ENCODE data around the gene HIPK2. TPM values are rescaled to one million over a fixed set of nuclear protein-coding genes. Genes with fewer than 3 reads are reported as not detected.

HIPK2 gene
- polyA plus RNA-seq, 1 donor (not counting 4 experiments of a cell fraction or from before 2014, with no cell fraction given), result 5.8 TPM

- Histone ChIP-seq H3K36me3 (ENCODE audit: control insufficient read depth in 2 of 2, extremely low read depth in 1 of 2, insufficient read depth in 2 of 2, low read length in 2 of 2) (peaks cover 28 to 31% of the 10 kb centered on the region in 2 experiments), H3K79me2 (ENCODE audit: control insufficient read depth, insufficient read depth, low read length) (no peaks in the 10 kb centered on the region)
- dilution Hi-C loops (cut with MboI; ENCODE audit: extremely low pct_ligation_motif_present, low sequenced_read_pairs), result no loop called here
Observed at GRCh38 chr7:139597028-139597427, 180.8 kb downstream of the HIPK2 start.

DNA sequence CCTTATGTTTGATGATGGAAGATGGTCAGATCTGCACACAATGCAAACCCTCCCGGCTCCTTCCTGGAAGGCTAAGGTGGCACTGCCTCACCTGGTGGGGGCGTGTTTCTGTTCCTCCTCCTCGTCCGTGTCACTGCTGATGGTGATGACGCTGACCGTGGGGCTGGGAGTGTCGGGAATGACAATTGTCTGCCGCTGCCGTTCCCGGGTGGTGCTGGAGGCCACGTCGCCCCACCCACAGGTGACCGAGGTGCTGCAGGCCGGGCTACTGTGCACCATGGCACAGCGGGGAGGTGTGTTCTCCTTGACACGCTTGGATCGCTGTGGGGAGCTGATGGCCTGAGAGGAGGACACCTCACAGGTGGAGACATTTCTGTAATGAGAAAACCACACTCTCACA, 181.2 kb downstream of the HIPK2 start:
- H3K4me3 ChIP-seq (ENCODE audit: control insufficient read depth in 2 of 3, extremely low read depth in 1 of 3, insufficient read depth in 2 of 3, low read depth in 1 of 3, low read length in 3 of 3), result no peak overlapping the region
- H3K36me3 ChIP-seq (ENCODE audit: control insufficient read depth in 2 of 2, extremely low read depth in 1 of 2, insufficient read depth in 2 of 2, low read length in 2 of 2), result peaks cover 28 to 31% of the 10 kb centered on the region in 2 experiments
- no peaks in the 10 kb centered on the region for H4K20me1 ChIP-seq (ENCODE audit: control insufficient read depth, extremely low read depth, insufficient read depth, low read length)
- no peaks in the 10 kb centered on the region for H3K27me3 ChIP-seq (ENCODE audit: control insufficient read depth, extremely low read depth, insufficient read depth, low read length)
- DNase-seq (ENCODE audit: low read depth, low spot score), result no peak
- no peaks in the 10 kb centered on the region for H3K79me2 ChIP-seq (ENCODE audit: control insufficient read depth, insufficient read depth, low read length)
- dilution Hi-C loops (cut with MboI; ENCODE audit: extremely low pct_ligation_motif_present, low sequenced_read_pairs), result no loop called here
- no peaks in the 10 kb centered on the region for H3K4me1 ChIP-seq (ENCODE audit: control insufficient read depth, extremely low read depth, insufficient read depth, low read length)
- H3K9me1 ChIP-seq (ENCODE audit: control insufficient read depth, extremely low read depth, insufficient read depth, low read length), result no peaks in the 10 kb centered on the region
- H3K9me3 ChIP-seq (ENCODE audit: control insufficient read depth, low read depth, low read length), result no peaks in the 10 kb centered on the region
- H2AFZ ChIP-seq (ENCODE audit: control insufficient read depth, low read length), result no peak overlapping the region
- FAIRE-seq, result no peak
- H3K4me2 ChIP-seq (ENCODE audit: control insufficient read depth, extremely low read depth, insufficient read depth, low read depth, low read length), result no peak overlapping the region
- H3K9ac ChIP-seq (ENCODE audit: control insufficient read depth, extremely low read depth, insufficient read depth, low read length), result no peak overlapping the region
- TF ChIP-seq, protein P1, sequence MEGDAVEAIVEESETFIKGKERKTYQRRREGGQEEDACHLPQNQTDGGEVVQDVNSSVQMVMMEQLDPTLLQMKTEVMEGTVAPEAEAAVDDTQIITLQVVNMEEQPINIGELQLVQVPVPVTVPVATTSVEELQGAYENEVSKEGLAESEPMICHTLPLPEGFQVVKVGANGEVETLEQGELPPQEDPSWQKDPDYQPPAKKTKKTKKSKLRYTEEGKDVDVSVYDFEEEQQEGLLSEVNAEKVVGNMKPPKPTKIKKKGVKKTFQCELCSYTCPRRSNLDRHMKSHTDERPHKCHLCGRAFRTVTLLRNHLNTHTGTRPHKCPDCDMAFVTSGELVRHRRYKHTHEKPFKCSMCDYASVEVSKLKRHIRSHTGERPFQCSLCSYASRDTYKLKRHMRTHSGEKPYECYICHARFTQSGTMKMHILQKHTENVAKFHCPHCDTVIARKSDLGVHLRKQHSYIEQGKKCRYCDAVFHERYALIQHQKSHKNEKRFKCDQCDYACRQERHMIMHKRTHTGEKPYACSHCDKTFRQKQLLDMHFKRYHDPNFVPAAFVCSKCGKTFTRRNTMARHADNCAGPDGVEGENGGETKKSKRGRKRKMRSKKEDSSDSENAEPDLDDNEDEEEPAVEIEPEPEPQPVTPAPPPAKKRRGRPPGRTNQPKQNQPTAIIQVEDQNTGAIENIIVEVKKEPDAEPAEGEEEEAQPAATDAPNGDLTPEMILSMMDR (optimal IDR thresholded peaks at IDR 0.05 in 1 of 3, IDR thresholded peaks at IDR 0.05 in 1 of 3, conservative IDR thresholded peaks at IDR 0.05 in 1 of 3; ENCODE audit: extremely low read depth in 1 of 3, insufficient read depth in 2 of 3, low read length in 3 of 3), result no peak
- no peak for TF ChIP-seq EZH2 (IDR thresholded peaks at IDR 0.05; ENCODE audit: low read length)
- no peak overlapping the region for H3K27ac ChIP-seq (ENCODE audit: control insufficient read depth, insufficient read depth, low read length)

More at GRCh38 chr7:139597028-139597427, 180.8 kb downstream of the HIPK2 start:
- no peaks in the 10 kb centered on the region for H3K4me1 ChIP-seq (ENCODE audit: control insufficient read depth, extremely low read depth, insufficient read depth, low read length)
- H3K9ac ChIP-seq (ENCODE audit: control insufficient read depth, extremely low read depth, insufficient read depth, low read length), result no peak overlapping the region
- no peaks in the 10 kb centered on the region for H3K9me3 ChIP-seq (ENCODE audit: control insufficient read depth, low read depth, low read length)
- no peak overlapping the region for H3K27ac ChIP-seq (ENCODE audit: control insufficient read depth, insufficient read depth, low read length)
- H3K4me2 ChIP-seq (ENCODE audit: control insufficient read depth, extremely low read depth, insufficient read depth, low read depth, low read length), result no peak overlapping the region
- H3K9me1 ChIP-seq (ENCODE audit: control insufficient read depth, extremely low read depth, insufficient read depth, low read length), result no peaks in the 10 kb centered on the region
- H4K20me1 ChIP-seq (ENCODE audit: control insufficient read depth, extremely low read depth, insufficient read depth, low read length), result no peaks in the 10 kb centered on the region
- DNase-seq (ENCODE audit: low read depth, low spot score), result no peak
- H3K27me3 ChIP-seq (ENCODE audit: control insufficient read depth, extremely low read depth, insufficient read depth, low read length), result no peaks in the 10 kb centered on the region
- no peak overlapping the region for H2AFZ ChIP-seq (ENCODE audit: control insufficient read depth, low read length)
- TF ChIP-seq, protein P1 (optimal IDR thresholded peaks at IDR 0.05 in 1 of 3, IDR thresholded peaks at IDR 0.05 in 1 of 3, conservative IDR thresholded peaks at IDR 0.05 in 1 of 3; ENCODE audit: extremely low read depth in 1 of 3, insufficient read depth in 2 of 3, low read length in 3 of 3), result no peak
- TF ChIP-seq EZH2 (IDR thresholded peaks at IDR 0.05; ENCODE audit: low read length), result no peak
- H3K4me3 ChIP-seq (ENCODE audit: control insufficient read depth in 2 of 3, extremely low read depth in 1 of 3, insufficient read depth in 2 of 3, low read depth in 1 of 3, low read length in 3 of 3), result no peak overlapping the region
- FAIRE-seq, result no peak
